ENCODE results near the gene TLR9. TPM values are rescaled to one million over a fixed set of nuclear protein-coding genes. Genes with fewer than 3 reads are reported as not detected.

Gene TLR9
- total and polyA plus RNA-seq, 3 donors from 2014 or later: 0.08 to 0.25 (median 0.20) TPM

- DNase-seq: no peak
- no peaks in the 10 kb centered on the region for H3K9me3 ChIP-seq
- 90 to 100% methylated on average over 4 to 10 of the region's 10 CpGs for WGBS, 2 donors
- H3K4me3 ChIP-seq: no peak overlapping the region
- peaks cover 11% of the 10 kb centered on the region for H3K4me1 ChIP-seq
- H3K27me3 ChIP-seq: no peaks in the 10 kb centered on the region
- intact Hi-C loops (cut with DNase I; ENCODE audit: low total_unique reads): no loop called here
- H3K27ac ChIP-seq: no peak overlapping the region
- H3K36me3 ChIP-seq (ENCODE audit: low read depth, missing control alignments): no peaks in the 10 kb centered on the region
- TF ChIP-seq POLR2A (IDR thresholded peaks at IDR 0.05): no peak
- TF ChIP-seq, protein P1, sequence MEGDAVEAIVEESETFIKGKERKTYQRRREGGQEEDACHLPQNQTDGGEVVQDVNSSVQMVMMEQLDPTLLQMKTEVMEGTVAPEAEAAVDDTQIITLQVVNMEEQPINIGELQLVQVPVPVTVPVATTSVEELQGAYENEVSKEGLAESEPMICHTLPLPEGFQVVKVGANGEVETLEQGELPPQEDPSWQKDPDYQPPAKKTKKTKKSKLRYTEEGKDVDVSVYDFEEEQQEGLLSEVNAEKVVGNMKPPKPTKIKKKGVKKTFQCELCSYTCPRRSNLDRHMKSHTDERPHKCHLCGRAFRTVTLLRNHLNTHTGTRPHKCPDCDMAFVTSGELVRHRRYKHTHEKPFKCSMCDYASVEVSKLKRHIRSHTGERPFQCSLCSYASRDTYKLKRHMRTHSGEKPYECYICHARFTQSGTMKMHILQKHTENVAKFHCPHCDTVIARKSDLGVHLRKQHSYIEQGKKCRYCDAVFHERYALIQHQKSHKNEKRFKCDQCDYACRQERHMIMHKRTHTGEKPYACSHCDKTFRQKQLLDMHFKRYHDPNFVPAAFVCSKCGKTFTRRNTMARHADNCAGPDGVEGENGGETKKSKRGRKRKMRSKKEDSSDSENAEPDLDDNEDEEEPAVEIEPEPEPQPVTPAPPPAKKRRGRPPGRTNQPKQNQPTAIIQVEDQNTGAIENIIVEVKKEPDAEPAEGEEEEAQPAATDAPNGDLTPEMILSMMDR (IDR thresholded peaks at IDR 0.05): no peak
Measured at GRCh38 chr3:52248165-52248541, 22.7 kb upstream of the TLR9 start.

GRCh38 chr3:52247409-52248164 lies 22.1 kb upstream of the TLR9 start:
- DNase-seq: no peak
- peaks cover 11% of the 10 kb centered on the region for H3K4me1 ChIP-seq
- H3K27me3 ChIP-seq: no peaks in the 10 kb centered on the region
- TF ChIP-seq, protein P1 (IDR thresholded peaks at IDR 0.05): no peak
- TF ChIP-seq POLR2A (IDR thresholded peaks at IDR 0.05): no peak
- intact Hi-C loops (cut with DNase I; ENCODE audit: low total_unique reads): no loop called here
- no peak overlapping the region for H3K4me3 ChIP-seq
- WGBS, 2 donors: 96 to 98% methylated on average over 7 of the region's 7 CpGs
- no peaks in the 10 kb centered on the region for H3K9me3 ChIP-seq
- no peak overlapping the region for H3K27ac ChIP-seq
- H3K36me3 ChIP-seq (ENCODE audit: low read depth, missing control alignments): no peaks in the 10 kb centered on the region

- H3K4me3 ChIP-seq: no peak overlapping the region
- peaks cover 11% of the 10 kb centered on the region for H3K4me1 ChIP-seq
- WGBS, 2 donors: 83 to 86% methylated on average over 11 to 14 of the region's 14 CpGs
- no peak for DNase-seq
- TF ChIP-seq, protein P1 (IDR thresholded peaks at IDR 0.05): no peak
- no peak for TF ChIP-seq POLR2A (IDR thresholded peaks at IDR 0.05)
- H3K36me3 ChIP-seq (ENCODE audit: low read depth, missing control alignments): no peaks in the 10 kb centered on the region
- no peaks in the 10 kb centered on the region for H3K27me3 ChIP-seq
- intact Hi-C loops (cut with DNase I; ENCODE audit: low total_unique reads): no loop called here
- no peak overlapping the region for H3K27ac ChIP-seq
- no peaks in the 10 kb centered on the region for H3K9me3 ChIP-seq
Measured at GRCh38 chr3:52246728-52247408, 21.4 kb upstream of the TLR9 start.

DNA sequence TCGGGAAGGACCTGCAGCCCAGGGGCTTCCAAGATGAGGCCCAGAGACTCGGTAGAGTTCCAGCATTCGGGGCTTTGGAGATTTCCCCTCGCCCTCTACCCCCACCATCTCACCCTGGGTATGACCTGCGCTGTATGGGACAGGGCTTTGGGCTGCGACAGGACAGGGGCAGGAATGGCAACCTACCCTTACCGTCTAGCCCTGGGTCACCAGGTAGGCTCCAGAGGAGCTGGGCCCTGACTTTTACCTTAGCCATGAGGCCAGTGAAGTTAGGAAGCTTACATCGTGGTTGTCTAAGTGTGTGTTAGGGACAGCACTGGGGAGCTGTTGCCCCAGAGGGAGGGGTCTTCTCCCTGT lies 20.8 kb upstream of the TLR9 start:
- Histone ChIP-seq H3K4me3 (peak overlapping the region; percentile 43 to 66), H3K9me3 (no peaks in the 10 kb centered on the region), H3K27me3 (no peaks in the 10 kb centered on the region), H3K4me1 (peaks cover 11% of the 10 kb centered on the region), H3K36me3 (ENCODE audit: low read depth, missing control alignments) (no peaks in the 10 kb centered on the region), H3K27ac (peak overlapping the region; percentile 32 to 79)
- TF ChIP-seq POLR2A (IDR thresholded peaks at IDR 0.05): no peak
- TF ChIP-seq, protein P1 (IDR thresholded peaks at IDR 0.05): no peak
- 11 to 33% methylated on average over 3 to 8 of the region's 8 CpGs for WGBS, 2 donors
- intact Hi-C loops (cut with DNase I; ENCODE audit: low total_unique reads): no loop called here
- no peak for DNase-seq

All from testis (tissue), 3 donors.